Tongue (tissue), 3 donors: ENCODE data around the gene HTR1E. TPM values are rescaled to one million over a fixed set of nuclear protein-coding genes. Genes with fewer than 3 reads are reported as not detected.
"Not testable (repeated sequence)": the region's sequence is repeated elsewhere in the genome, so short reads cannot be mapped to it uniquely, and the experiment has no call there.

Source experiments
- DNase-seq: peaks from one replicate; pipeline ENCODE4 v3.0.0-alpha.2; 2015
- small RNA-seq: library from RNA; depleted of rRNA; stranded (forward); fragments of <200 nt; gene quantifications from one replicate; pipeline ENCODE3, GENCODE V24; 2014; ENCODE audit warnings: low replicate concordance
- total RNA-seq: library from RNA; depleted of rRNA; stranded (reverse); fragments of >200 nt; gene quantifications from one replicate; pipeline ENCODE4 v1.2.3, GENCODE V29; 2014

Gene HTR1E
- total RNA-seq, 1 donor from 2014 or later = not detected

DNA sequence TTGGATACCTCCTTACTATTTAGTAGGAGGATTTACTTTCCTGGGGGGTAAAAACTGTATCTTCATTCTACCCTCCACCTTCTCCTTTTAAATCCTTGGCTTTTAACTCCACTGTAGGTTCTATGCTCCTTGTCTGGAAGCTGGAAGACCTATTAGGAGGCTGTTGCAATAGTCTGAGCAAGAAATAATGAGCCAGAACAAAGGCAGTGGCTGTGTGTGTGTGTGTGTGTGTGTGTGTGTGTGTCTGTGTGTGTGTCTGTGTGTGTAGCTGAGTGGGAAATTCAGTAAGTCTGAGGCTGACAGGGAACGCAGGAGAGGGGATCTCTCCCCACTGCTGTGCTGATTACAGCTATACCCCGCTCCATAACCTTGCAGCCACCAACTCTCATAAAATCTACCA, 35.8 kb downstream of the HTR1E start:
- no peak for DNase-seq

- no peak for DNase-seq
These were observed 40.9 kb downstream of the HTR1E start for GRCh38 chr6:86978251-86978650.

DNA sequence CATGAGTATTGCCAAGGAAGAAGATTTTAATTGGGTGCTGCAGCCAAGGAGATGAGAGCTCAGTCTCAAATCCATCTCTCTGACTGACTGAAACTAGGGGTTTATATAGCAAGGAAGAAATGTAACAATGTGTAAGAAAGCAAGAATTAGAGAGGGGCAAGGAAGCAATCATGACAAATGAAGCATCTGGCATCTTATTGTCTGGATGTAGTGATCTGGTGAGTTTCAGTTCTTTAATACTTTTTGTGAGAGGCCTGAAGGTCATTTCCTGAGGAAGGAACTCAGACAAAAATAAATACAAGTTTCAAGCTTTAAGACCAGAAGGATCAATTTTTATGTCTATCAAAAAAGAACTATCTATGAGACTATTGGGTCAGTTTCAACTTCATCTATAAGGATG, 64.2 kb downstream of the HTR1E start:
- no peak for DNase-seq

GRCh38 chr6:87002391-87002790, 65.1 kb downstream of the HTR1E start:
- DNase-seq = not testable (repeated sequence)

- DNase-seq = not testable (repeated sequence)
These were observed 69.2 kb downstream of the HTR1E start for GRCh38 chr6:87006541-87006940.

- not testable (repeated sequence) for DNase-seq
These were observed 72.3 kb downstream of the HTR1E start for GRCh38 chr6:87009581-87009980.

- no peak for DNase-seq
These were observed 74.7 kb downstream of the HTR1E start for GRCh38 chr6:87012035-87012434.

DNA sequence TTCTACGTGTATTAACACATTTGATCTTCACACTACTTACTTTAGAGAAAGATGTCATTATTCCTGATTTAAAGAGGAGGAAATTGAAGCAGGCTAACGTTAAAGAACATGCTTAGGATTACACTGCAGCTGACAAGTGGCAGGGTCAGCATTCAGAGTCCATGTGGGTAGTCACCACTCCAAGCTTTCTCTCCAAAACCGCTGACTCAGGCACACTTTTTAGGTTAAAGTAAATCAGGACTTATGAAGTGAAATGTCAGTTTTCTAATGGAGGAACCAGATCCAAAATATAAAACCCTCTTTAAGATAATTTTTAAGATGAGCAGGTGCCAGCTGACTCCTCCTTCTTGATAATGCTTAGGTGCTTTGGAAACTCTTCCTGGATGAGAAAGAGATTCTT, 75.4 kb downstream of the HTR1E start:
- no peak for DNase-seq

DNA sequence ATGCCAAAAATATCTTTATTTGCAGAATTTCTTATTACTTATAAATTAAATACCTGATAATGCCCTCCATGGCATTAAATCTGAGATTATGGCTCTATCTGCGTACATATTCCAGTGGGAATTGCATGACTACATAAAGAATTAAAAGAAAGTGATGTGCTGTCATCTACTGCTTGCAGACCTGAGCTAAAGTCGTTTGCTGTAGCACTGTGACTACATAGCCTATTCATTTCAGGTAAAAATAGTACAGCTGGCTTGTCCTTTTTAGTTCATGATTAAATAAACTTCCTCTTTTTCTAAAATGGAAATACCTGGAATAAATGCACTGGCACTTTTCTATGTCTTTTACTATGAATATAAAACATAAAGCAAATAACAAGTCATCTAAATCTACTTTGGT, 79.4 kb downstream of the HTR1E start:
- no peak for DNase-seq

- no peak for DNase-seq
These were observed 89.7 kb downstream of the HTR1E start for GRCh38 chr6:87027021-87027420.

- peak; percentile 41 for DNase-seq
These were observed 92.5 kb downstream of the HTR1E start for GRCh38 chr6:87029711-87030314.

DNA sequence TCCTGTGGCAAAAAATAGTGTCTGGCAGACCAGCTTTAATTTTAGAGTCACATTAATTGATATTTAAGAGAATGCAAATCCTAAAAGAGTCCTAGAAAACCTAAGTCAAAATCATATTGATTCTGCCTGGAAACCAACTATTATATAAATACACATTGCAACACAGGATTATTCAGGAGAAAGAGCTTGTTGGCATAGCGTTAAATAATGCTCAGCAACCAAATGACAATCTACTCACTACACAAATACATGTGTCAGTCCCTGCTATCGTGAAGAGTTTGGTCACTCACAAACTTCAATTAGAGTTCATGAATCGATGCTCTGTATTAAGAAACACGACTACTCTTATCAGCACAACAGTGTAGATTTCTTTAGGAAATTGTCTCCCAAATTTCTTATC, 103.4 kb downstream of the HTR1E start:
- no peak for DNase-seq

- DNase-seq = no peak
These were observed 108.3 kb downstream of the HTR1E start for GRCh38 chr6:87045521-87046075.

DNA sequence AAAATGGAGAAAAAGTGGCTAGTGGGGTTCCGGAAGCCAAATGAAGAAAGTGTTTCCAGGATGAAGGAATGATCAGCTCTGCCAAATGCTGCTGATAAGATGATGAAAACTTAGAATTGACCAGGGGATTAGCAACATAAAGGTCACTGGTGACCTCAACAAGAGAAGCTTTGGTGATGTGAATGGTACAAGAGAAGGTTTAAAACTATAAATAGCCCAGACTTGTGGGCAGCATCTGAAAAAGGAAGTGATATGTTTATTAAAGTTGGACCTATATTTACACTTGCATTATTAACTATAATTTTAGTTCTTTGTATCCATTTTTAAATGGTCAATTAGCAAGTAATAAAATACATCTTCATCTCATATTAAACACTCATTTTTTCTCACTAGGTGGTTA, 112.5 kb downstream of the HTR1E start:
- DNase-seq = no peak

DNA sequence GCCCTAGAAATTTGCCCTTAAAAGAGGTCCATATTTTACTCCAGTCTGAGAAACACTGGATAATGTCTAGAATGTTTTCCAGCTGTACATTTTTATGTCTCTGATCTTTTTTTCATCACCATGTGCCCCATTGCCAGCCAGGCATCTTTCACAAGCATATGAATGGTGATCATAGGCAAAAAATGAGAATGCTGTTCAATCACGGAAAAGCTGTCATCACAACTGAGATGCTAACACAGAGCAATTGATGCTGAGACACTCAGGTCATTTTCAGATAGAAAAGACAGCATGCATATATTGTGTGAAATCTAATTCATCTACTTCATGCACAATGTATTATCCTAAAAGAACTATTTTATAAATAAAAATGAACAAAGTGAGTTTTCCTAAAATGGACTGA, 116.0 kb downstream of the HTR1E start:
- no peak for DNase-seq

GRCh38 chr6:87054143-87054833, 117.0 kb downstream of the HTR1E start:
- DNase-seq = no peak

DNA sequence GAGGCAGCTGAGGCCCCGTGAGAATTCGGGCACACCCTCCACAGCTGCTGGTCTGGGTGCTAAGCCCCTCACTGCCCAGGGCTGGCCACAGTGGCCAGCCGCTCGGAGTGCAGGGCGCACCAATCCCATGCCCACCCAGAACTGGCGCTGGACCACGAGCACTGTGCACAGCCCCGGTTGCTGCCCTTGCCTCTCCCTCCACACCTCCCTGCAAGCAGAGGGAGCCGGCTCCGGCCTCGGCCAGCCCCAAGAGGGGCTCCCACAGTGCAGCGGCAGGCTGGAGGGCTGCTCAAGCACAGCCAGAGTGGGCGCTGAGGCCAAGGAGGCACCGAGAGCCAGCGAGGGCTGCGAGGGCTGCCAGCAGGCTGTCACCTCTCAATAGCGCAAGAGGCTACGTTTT, 122.6 kb downstream of the HTR1E start:
- no peak for DNase-seq

DNA sequence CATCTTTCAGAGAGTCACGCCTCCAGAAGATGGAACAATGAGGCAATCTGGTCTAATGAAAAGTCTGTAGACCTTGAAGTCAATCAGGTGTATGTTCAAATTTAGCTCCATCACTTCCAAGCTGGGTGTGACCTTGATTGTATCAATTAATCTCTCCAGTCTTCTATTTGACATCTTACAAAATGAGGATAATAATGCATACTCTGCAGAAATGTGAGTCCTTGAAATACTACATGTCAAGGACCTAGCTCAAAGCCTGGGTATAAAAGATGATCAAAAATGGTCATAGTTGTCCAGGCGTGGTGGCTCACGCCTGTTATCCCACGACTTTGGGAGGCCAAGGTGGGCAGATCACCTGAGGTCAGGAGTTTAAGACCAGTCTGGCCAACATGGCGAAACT, 127.8 kb downstream of the HTR1E start:
- DNase-seq = no peak

Small RNA genes lying within 50 kb of the gene (small RNA-seq; reads per million reads assigned to genes)
- not detected for gene AL157777.2
- gene MTHFD2P2 = not detected

Other genes starting within 250 kb of the HTR1E start
- gene CGA, start 157.6 kb downstream of the HTR1E start, total RNA-seq = 1.9 TPM
- gene ZNF292, start 218.0 kb downstream of the HTR1E start, total RNA-seq = 72.2 TPM